WTC11 (cell line): ENCODE measurements around the gene TLK1. TPM values are rescaled to one million over a fixed set of nuclear protein-coding genes. Genes with fewer than 3 reads are reported as not detected.

Experiments used
- ATAC-seq: fragments of 200-7000 bp; cut with Tn5 transposase; 2 replicates; pipeline ENCODE4 v1.10.0; 2021; ENCODE audit warnings: mild to moderate bottlenecking, moderate library complexity
- CTCF ChIA-PET: fragments of 300-600 bp; sonication (Branson Sonifier 250); formaldehyde crosslinking; loops from one replicate; lab custom pipeline; 2021; ENCODE audit warnings: antibody characterized with exemption; lab: Charles Lee
- POLR2A ChIA-PET: fragments of 350-600 bp; sonication (Branson Sonifier 250); formaldehyde crosslinking; loops from one replicate; lab custom pipeline; 2021; ENCODE audit warnings: antibody characterized with exemption; lab: Charles Lee
- DNase-seq: peaks from one replicate; pipeline ENCODE4 v3.0.0; 2021; ENCODE audit warnings: low spot score
- H3K27ac Mint-ChIP-seq: 2 replicates; pipeline ENCODE4 v1.8.0; 2021; ENCODE audit warnings: mixed read lengths
- H3K27me3 Mint-ChIP-seq: 2 replicates; pipeline ENCODE4 v1.8.0; 2021; ENCODE audit warnings: low read depth, mild to moderate bottlenecking, moderate library complexity, mixed read lengths
- H3K36me3 Mint-ChIP-seq: 2 replicates; pipeline ENCODE4 v1.8.0; 2021; ENCODE audit warnings: mixed read lengths
- H3K4me1 Mint-ChIP-seq: 2 replicates; pipeline ENCODE4 v1.8.0; 2022; ENCODE audit warnings: mixed read lengths
- H3K4me3 Mint-ChIP-seq: 2 replicates; pipeline ENCODE4 v1.8.0; 2021; ENCODE audit warnings: mild to moderate bottlenecking, moderate library complexity, mixed read lengths
- H3K9me3 Mint-ChIP-seq: 2 replicates; pipeline ENCODE4 v1.8.0; 2021; ENCODE audit warnings: mixed read lengths
- ESRRA ChIP-seq: sonication (generic); formaldehyde crosslinking; IDR thresholded peaks from 2 replicates; pipeline ENCODE4 v1.8.1; 2022; ENCODE audit warnings: mild to moderate bottlenecking, missing genetic modification reagents, borderline replicate concordance
- FOXJ3 ChIP-seq: sonication (generic); formaldehyde crosslinking; IDR thresholded peaks from 2 replicates; pipeline ENCODE4 v1.9.0; 2021; ENCODE audit warnings: missing genetic modification reagents, mild to moderate bottlenecking, borderline replicate concordance
- FOXK1 ChIP-seq: sonication (generic); formaldehyde crosslinking; IDR thresholded peaks from 2 replicates; pipeline ENCODE4 v1.8.0; 2022; ENCODE audit warnings: mild to moderate bottlenecking, moderate library complexity, missing genetic modification reagents
- KAT7 ChIP-seq: sonication (generic); formaldehyde crosslinking; IDR thresholded peaks from 2 replicates; pipeline ENCODE4 v1.8.1; 2023; ENCODE audit warnings: missing genetic modification reagents, mild to moderate bottlenecking, borderline replicate concordance
- MYBL2 ChIP-seq: sonication (generic); formaldehyde crosslinking; IDR thresholded peaks from 2 replicates; pipeline ENCODE4 v1.8.1; 2023; ENCODE audit warnings: mild to moderate bottlenecking, moderate library complexity, missing genetic modification reagents
- NFATC4 ChIP-seq: fragments of 250-450 bp; sonication (Bioruptor Pico); IDR thresholded peaks from 2 replicates; pipeline ENCODE4 v1.9.0; 2021; ENCODE audit warnings: mild to moderate bottlenecking
- OVOL2 ChIP-seq: fragments of 250-450 bp; sonication (Bioruptor Pico); IDR thresholded peaks from 2 replicates; pipeline ENCODE4 v1.9.0; 2021; ENCODE audit warnings: mild to moderate bottlenecking, borderline replicate concordance
- RORB ChIP-seq: fragments of 250-450 bp; sonication (Bioruptor Pico); IDR thresholded peaks from 2 replicates; pipeline ENCODE4 v1.9.0; 2021; ENCODE audit warnings: mild to moderate bottlenecking
- TEAD4 ChIP-seq: sonication (generic); formaldehyde crosslinking; IDR thresholded peaks from 2 replicates; pipeline ENCODE4 v1.8.0; 2022; ENCODE audit warnings: mild to moderate bottlenecking, missing genetic modification reagents
- ZNF263 ChIP-seq: sonication (generic); formaldehyde crosslinking; IDR thresholded peaks from 2 replicates; pipeline ENCODE4 v1.8.1; 2022; ENCODE audit warnings: low read depth, mild to moderate bottlenecking, moderate library complexity, missing genetic modification reagents
- ZNF423 ChIP-seq: fragments of 250-450 bp; sonication (Bioruptor Pico); IDR thresholded peaks from 2 replicates; pipeline ENCODE4 v2.1.2; 2022; ENCODE audit warnings: mild to moderate bottlenecking, moderate library complexity
- total RNA-seq: library from RNA; stranded (reverse); gene quantifications from 3 replicates; pipeline ENCODE4 v1.2.3, GENCODE V29; 2021
- TF ChIP-seq, protein P1 (sequence below): sonication (generic); formaldehyde crosslinking; IDR thresholded peaks from 2 replicates; pipeline ENCODE4 v1.8.0; 2022; ENCODE audit warnings: mild to moderate bottlenecking, missing genetic modification reagents
- TF ChIP-seq, protein P2 (sequence below): sonication (generic); formaldehyde crosslinking; IDR thresholded peaks from 2 replicates; pipeline ENCODE4 v1.8.1; 2022; ENCODE audit warnings: low read depth, missing genetic modification reagents, borderline replicate concordance
- TF ChIP-seq, protein P3 (sequence below): sonication (generic); formaldehyde crosslinking; IDR thresholded peaks from 2 replicates; pipeline ENCODE4 v1.8.0; 2022; ENCODE audit warnings: missing genetic modification reagents
- TF ChIP-seq, protein P4 (sequence below): fragments of 250-450 bp; sonication (Bioruptor Pico); IDR thresholded peaks from 2 replicates; pipeline ENCODE4 v1.9.0; 2021; ENCODE audit warnings: moderate library complexity, mild to moderate bottlenecking, inconsistent platforms, borderline replicate concordance
- TF ChIP-seq, protein P5 (sequence below): sonication (generic); formaldehyde crosslinking; IDR thresholded peaks from 2 replicates; pipeline ENCODE4 v1.8.1; 2022; ENCODE audit warnings: mild to moderate bottlenecking, missing genetic modification reagents, moderate library complexity, borderline replicate concordance
- TF ChIP-seq, protein P6 (sequence below): sonication (generic); formaldehyde crosslinking; IDR thresholded peaks from 2 replicates; pipeline ENCODE4 v1.8.1; 2023; ENCODE audit warnings: mild to moderate bottlenecking, missing genetic modification reagents, moderate library complexity

Gene TLK1
- total RNA-seq, 1 experiment from 2014 or later = 91.1 TPM

DNA sequence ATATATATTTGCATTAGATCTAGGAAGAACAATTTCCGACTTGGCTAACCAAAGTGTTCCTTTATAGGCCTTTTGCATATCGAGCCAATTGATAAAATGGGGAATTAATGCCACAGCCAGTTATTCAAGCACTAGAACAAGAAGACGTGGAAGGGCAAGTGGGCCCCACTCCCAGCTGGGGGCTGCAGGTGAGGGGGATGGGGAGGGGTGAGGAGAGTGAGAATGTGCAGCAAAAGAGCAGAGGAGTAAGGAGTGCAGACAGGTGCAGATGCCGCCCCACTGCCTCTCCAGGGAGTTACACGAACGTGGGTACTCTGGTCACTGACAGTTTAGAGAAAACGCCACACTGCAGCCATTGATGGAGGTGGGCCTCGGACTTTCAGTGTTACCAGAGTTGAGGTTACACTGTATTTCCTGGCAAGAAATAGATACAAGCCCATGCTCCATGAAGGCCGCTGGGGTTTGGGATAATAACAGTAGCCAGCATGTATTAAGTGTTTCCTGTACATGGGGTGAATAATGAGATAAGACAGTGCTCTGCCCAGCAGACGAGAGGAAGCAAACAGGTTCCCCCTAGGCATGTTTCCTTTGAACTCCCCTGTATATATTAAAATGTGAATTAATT is 190.7 kb downstream of the TLK1 start:
- POLR2A ChIA-PET = no interaction called here
- peaks cover 38% of the 10 kb centered on the region for H3K4me1 Mint-ChIP-seq
- TF ChIP-seq ZNF263 (CRISPR knock-in tag) (no peak), ESRRA (CRISPR knock-in tag) (no peak), ZNF423 (CRISPR knock-in tag) (no peak), MYBL2 (no peak), FOXK1 (CRISPR knock-in tag) (no peak), TEAD4 (no peak), KAT7 (CRISPR knock-in tag) (no peak), RORB (CRISPR knock-in tag) (no peak), OVOL2 (CRISPR knock-in tag) (no peak), FOXJ3 (no peak)
- TF ChIP-seq, protein P1, sequence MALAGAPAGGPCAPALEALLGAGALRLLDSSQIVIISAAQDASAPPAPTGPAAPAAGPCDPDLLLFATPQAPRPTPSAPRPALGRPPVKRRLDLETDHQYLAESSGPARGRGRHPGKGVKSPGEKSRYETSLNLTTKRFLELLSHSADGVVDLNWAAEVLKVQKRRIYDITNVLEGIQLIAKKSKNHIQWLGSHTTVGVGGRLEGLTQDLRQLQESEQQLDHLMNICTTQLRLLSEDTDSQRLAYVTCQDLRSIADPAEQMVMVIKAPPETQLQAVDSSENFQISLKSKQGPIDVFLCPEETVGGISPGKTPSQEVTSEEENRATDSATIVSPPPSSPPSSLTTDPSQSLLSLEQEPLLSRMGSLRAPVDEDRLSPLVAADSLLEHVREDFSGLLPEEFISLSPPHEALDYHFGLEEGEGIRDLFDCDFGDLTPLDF (CRISPR knock-in tag) = no peak
- TF ChIP-seq, protein P2, sequence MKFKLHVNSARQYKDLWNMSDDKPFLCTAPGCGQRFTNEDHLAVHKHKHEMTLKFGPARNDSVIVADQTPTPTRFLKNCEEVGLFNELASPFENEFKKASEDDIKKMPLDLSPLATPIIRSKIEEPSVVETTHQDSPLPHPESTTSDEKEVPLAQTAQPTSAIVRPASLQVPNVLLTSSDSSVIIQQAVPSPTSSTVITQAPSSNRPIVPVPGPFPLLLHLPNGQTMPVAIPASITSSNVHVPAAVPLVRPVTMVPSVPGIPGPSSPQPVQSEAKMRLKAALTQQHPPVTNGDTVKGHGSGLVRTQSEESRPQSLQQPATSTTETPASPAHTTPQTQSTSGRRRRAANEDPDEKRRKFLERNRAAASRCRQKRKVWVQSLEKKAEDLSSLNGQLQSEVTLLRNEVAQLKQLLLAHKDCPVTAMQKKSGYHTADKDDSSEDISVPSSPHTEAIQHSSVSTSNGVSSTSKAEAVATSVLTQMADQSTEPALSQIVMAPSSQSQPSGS (CRISPR knock-in tag) = no peak
- TF ChIP-seq, protein P3, sequence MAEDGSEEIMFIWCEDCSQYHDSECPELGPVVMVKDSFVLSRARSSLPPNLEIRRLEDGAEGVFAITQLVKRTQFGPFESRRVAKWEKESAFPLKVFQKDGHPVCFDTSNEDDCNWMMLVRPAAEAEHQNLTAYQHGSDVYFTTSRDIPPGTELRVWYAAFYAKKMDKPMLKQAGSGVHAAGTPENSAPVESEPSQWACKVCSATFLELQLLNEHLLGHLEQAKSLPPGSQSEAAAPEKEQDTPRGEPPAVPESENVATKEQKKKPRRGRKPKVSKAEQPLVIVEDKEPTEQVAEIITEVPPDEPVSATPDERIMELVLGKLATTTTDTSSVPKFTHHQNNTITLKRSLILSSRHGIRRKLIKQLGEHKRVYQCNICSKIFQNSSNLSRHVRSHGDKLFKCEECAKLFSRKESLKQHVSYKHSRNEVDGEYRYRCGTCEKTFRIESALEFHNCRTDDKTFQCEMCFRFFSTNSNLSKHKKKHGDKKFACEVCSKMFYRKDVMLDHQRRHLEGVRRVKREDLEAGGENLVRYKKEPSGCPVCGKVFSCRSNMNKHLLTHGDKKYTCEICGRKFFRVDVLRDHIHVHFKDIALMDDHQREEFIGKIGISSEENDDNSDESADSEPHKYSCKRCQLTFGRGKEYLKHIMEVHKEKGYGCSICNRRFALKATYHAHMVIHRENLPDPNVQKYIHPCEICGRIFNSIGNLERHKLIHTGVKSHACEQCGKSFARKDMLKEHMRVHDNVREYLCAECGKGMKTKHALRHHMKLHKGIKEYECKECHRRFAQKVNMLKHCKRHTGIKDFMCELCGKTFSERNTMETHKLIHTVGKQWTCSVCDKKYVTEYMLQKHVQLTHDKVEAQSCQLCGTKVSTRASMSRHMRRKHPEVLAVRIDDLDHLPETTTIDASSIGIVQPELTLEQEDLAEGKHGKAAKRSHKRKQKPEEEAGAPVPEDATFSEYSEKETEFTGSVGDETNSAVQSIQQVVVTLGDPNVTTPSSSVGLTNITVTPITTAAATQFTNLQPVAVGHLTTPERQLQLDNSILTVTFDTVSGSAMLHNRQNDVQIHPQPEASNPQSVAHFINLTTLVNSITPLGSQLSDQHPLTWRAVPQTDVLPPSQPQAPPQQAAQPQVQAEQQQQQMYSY (CRISPR knock-in tag) = no peak
- TF ChIP-seq, protein P4, sequence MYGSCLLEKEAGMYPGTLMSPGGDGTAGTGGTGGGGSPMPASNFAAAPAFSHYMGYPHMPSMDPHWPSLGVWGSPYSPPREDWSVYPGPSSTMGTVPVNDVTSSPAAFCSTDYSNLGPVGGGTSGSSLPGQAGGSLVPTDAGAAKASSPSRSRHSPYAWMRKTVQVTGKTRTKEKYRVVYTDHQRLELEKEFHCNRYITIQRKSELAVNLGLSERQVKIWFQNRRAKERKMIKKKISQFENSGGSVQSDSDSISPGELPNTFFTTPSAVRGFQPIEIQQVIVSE (CRISPR knock-in tag) = no peak
- TF ChIP-seq, protein P5, sequence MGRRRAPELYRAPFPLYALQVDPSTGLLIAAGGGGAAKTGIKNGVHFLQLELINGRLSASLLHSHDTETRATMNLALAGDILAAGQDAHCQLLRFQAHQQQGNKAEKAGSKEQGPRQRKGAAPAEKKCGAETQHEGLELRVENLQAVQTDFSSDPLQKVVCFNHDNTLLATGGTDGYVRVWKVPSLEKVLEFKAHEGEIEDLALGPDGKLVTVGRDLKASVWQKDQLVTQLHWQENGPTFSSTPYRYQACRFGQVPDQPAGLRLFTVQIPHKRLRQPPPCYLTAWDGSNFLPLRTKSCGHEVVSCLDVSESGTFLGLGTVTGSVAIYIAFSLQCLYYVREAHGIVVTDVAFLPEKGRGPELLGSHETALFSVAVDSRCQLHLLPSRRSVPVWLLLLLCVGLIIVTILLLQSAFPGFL (CRISPR knock-in tag) = no peak
- TF ChIP-seq, protein P6, sequence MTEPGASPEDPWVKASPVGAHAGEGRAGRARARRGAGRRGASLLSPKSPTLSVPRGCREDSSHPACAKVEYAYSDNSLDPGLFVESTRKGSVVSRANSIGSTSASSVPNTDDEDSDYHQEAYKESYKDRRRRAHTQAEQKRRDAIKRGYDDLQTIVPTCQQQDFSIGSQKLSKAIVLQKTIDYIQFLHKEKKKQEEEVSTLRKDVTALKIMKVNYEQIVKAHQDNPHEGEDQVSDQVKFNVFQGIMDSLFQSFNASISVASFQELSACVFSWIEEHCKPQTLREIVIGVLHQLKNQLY = no peak

DNA sequence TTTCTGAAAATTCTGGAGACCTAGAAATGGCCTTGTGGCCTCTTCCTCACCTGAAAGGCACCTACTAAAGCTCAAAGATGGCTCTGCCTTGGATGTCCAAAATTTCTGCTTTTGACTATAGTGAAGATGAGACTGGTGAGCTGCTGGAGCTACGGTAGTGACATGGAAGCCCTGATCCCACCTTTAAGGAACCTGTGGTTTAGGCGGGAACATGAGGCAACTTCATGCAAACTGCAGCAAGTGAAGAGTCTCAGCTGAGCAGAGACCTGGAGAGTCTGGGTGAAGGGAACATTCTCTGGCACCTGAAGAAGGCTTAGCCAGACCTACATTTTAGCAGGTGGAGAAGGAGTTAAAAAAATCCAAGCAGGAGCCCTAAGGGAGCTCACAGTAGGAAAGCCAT is 191.7 kb downstream of the TLK1 start:
- Mint-ChIP-seq H3K27me3 (peaks cover 4% of the 10 kb centered on the region; the same call in 1 of the 2 replicates), H3K36me3 (peaks cover 34% of the 10 kb centered on the region), H3K4me1 (peaks cover 30% of the 10 kb centered on the region), H3K27ac (peak overlapping the region; percentile 67), H3K4me3 (no peak overlapping the region), H3K9me3 (no peaks in the 10 kb centered on the region)
- ATAC-seq (no peak), DNase-seq (no peak)
- POLR2A ChIA-PET = no interaction called here
- no peak for TF ChIP-seq NFATC4 (CRISPR knock-in tag)
- CTCF ChIA-PET = interaction anchor here (1.2 to 1.6 kb wide), 2 partner anchors 40 to 574 kb away, joined by 3 to 7 read pairs; partner anchors contain the start of gene GORASP2

More for the DNA sequence above, 190.7 kb downstream of the TLK1 start:
- no peak for ATAC-seq
- CTCF ChIA-PET = interaction anchor here (5.8 kb wide), 1 partner anchor 41 kb away, joined by 34 read pairs; the partner anchor contains the start of gene GORASP2
- Mint-ChIP-seq H3K27me3 (peaks cover 4% of the 10 kb centered on the region), H3K27ac (no peak overlapping the region), H3K36me3 (peaks cover 30% of the 10 kb centered on the region), H3K9me3 (no peaks in the 10 kb centered on the region), H3K4me3 (no peak overlapping the region)
- no peak for DNase-seq
